GM21786 (cell line): ENCODE results near the gene OASL.

ENCODE experiments used
- ATAC-seq: cut with Tn5 transposase; IDR thresholded peaks from one replicate; pipeline ENCODE4 v1.9.1; 2021; ENCODE audit not compliant: unreplicated experiment

Gene OASL

DNA sequence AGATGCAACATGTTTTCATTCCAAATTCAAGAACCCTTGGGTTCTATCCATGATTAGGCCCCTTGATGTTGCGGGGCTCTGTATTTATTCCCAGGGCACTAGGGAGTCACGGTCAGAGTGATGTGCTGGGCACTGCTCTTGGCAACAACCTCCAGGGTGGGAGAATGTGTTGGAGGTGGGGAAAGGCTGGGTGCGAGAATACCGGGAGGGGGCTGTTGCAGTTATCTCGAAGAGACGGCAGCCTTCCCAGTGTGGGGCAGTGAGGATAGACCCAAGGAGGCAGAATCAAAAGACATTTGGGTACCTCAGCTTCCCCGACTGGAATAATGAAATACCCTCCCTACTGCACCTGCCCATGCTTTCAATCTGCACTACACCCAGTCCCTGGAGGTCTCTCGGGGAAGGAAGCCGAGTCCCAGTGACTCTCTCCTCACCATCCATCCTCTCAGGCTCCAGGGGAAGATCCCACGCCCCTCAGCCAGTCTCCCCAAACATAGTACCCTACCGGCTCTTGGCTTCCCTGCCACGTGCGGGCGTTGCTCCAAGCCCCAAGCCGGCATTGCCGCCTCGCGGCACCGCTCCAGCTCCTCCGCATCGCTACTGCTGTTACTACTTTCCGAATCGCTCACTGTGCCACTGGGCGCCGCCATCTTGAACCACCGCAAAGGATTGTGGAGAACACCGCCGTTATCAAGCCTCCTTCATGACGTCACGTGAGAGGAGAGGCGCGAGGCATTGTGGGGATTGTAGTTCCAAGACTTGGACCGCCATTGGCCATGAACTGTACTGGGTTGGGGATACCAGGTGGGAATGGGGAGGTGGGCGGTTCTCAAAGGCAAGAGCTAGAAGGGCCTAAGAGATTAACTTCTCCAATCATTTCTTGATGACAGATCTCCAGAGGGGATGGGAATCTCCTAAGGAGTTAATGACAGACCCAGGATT is 22.9 kb downstream of the OASL start, which contains the start of gene C12orf43:
C12orf43 (minus strand) TSS at position 663 of the 942 bp plus-strand sequence; CDS start at position 650, 13 bp downstream.
- ATAC-seq, result peak; percentile 97

DNA sequence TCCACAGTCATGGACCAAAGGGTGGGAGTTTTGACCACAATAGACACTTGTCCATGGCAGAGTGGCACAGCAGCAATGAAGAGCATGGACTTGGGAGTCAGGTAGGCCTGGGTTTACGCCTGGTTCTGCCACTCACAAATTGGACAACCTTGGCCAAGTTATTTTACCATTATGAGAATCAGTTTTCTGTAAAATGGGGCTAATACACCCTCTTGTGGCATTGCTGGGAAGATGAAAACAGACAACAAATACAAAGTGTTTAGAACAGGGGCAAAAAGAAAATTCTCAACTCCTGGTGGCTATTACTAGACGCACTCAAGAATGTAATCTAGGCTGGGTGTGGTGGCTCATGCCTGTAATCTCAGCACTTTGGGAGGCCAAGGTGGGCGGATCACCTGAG is 25.3 kb downstream of the OASL start:
- ATAC-seq, result no peak

DNA sequence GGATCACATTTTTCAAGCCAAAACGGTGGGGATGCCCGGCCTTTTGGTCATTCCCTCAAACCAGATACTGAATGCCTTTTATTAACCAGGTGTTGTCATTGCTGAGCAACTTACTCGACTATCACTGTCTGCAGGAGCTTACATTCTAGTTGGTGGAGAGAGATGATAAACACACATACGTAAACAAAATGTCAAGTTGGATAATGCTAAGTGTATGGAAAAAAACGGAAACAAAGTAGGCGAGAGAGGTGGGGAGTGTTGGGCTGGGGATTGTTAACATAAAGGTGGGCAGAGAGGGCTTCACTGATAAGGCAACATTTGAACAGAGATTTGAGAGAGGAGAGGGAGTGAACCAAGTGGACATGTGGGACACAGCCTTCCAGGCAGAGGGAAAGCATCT is 27.2 kb downstream of the OASL start:
- ATAC-seq, result no peak

DNA sequence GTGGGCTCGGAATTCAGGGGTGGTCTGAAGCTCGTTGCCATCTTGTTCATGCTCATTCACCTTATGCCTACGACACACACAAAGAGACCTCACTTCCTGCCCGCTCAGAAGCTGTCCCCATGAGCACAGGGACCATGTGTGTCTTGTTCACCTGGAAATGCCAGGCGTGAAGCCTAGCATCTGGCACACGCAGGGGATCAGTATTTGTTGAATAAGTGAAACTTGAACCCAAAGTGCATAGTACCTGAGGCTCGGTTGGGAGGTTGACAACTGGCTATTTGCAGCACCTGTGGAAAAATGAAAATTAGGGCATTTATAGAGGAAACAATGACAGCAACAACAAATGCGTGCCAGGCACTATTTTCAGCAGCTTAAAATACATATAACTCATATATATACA is 28.2 kb downstream of the OASL start:
- no peak for ATAC-seq

DNA sequence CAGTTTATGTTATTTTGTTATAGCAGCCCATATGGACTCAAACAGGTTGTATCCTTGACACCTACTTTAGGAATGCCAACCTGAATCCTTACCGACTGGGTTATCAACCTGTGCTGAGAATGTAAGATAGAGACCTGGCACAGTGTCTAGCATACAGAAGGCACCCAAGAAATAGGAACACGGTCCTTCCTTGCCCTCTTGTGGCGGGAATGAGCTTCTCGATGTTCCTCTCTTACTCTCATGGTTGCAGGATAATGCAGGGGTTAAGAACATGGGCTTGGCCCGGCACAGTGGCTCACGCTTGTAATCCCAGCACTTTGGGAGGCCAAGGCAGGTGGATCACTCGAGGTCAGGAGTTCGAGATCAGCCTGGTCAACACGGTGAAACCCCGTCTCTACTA is 29.3 kb downstream of the OASL start:
- ATAC-seq, result no peak

DNA sequence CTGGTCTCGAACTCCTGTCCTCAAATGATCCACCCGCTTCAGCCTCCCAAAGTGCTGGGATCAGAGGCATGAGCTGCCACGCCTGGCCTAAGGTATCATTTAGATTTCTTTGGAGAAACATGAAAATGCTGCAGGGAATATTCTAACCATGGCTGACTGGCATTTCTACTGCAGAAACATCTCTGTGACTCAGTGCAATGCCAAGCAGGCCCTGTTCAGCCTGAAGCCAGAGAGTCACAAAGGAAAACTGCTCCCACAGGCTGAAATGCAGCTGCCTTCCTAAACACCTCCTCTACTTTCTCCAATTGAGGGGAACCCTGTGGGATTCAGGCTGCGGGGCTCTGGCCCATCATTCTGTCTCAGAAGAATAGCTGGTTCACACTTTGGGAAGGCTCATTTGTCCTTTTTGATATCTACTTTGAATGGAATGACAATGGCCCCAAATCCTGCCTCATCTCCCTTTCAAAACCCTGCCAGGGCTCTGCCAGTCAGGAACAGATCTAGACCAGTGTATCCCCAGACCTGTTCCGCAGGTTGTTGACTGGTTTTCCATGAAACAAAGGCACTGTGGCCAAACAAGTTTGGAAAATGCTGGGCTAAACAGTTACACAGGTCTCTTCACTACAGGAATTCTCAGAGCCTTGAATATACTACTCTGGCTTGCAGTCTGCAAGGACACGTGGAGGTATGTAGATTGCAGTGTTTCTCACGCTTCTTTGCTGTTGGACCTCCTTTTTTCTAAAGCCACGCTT is 30.5 kb downstream of the OASL start:
- no peak for ATAC-seq

DNA sequence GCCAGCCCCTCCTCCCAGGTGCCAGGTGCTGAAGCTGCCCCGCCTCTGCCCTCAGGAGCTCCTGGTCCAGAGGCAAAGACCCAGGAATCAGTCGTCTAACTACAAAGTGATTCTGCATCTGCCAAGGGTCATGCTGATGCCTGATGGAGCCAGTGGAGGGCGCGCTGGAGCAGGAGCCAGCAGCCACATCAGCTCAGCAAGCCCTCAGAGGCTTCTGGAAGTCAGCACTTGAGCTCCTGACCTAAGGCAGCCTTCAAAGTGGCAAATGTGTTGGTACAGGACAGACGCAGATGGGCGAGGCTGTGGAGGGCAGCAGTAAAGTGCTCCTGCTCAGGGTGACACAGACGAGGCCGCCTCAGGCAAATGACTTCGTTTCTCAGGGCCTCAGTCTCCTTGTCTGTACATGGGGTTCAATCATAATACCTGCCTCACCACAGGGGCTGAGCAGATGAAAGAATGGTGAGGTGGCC is 33.7 kb downstream of the OASL start:
- no peak for ATAC-seq

DNA sequence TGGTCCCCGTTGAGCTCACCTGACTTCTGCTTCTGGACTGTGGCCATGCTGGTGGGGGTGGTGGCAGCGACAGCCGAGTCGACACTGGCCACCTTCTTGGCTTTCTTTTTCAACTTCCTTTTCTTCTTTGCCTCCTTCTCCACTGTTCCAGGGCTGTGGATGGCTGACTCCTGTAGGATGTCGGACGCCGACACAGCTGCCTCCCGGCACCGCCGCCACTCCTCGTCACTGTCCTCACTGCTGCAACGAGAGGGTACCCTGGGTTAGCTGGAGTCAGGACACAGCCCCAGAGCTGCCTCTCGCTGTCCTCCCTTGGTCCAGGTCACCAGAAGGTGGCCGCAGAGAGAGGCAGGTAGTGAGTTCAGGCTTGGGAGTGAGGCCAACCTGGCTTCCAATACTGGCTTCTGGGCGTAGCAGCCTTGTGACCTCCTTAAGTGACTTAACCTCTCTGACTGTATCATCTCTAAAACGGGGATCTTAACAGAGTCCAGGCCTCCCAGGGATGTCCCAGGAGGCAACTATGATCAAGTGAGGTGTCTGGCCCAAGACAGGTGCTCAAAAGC is 34.7 kb downstream of the OASL start:
- no peak for ATAC-seq

DNA sequence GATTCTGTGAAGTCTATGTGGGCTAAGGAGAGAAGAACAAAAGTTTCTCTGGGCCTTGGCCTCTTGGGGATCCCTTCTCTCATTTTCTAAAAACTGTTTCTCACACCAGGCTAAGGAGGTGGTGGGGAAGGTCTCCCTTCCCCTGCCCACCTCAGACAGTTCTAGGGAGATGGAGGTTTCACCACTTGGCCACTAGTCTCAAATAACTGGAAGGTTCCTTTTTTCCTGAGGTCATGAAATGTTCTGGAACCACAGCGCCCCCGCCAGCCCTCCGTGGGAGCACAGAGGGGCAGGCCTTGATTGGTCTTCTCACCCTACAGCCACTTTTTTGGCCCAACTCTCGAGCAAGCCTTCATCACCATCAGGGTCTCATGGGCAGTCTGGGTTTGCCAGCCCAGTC is 35.4 kb downstream of the OASL start:
- no peak for ATAC-seq

DNA sequence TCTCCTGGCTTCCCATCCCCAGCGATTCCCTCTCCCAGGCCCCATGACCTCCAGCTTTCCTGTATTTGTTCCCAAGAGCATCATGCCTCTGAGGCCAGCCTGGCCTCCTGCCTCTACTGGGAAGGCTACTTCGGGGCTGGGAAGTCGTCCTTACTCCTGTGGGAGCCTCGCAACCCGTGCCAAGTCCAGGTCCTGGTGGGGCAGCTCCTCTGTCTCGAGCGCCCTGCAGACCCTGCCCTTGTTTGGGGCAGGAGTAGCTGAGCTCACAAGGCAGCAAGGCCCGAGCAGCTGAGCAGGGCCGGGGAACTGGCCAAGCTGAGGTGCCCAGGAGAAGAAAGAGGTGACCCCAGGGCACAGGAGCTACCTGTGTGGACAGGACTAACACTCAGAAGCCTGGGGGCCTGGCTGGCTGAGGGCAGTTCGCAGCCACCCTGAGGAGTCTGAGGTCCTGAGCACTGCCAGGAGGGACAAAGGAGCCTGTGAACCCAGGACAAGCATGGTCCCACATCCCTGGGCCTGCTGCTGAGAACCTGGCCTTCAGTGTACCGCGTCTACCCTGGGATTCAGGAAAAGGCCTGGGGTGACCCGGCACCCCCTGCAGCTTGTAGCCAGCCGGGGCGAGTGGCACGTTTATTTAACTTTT is 37.1 kb downstream of the OASL start:
- ATAC-seq, result no peak

DNA sequence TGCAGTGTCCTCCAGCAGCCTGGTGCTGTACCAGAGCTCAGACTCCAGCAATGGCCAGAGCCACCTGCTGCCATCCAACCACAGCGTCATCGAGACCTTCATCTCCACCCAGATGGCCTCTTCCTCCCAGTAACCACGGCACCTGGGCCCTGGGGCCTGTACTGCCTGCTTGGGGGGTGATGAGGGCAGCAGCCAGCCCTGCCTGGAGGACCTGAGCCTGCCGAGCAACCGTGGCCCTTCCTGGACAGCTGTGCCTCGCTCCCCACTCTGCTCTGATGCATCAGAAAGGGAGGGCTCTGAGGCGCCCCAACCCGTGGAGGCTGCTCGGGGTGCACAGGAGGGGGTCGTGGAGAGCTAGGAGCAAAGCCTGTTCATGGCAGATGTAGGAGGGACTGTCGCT is 38.0 kb downstream of the OASL start:
- ATAC-seq, result no peak

DNA sequence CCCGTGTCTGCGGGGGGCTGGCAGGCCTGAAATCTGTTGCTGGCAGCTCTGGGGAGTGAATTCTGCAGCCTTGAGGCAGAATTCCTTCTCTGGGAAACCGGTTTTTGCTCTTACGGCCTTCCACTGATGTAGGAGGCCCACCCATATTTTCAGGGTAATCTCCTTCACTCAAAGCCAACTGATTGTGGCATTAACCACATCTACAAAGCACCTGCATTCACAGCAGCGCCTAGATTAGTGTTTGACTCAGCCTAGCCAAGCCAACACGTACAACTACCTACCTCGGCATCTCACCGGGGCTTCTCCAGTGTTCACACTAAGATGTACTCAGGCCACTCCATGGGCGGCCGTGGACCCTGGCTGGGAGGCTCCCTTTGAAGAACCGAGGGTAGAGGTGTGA is 38.5 kb downstream of the OASL start:
- ATAC-seq, result no peak

DNA sequence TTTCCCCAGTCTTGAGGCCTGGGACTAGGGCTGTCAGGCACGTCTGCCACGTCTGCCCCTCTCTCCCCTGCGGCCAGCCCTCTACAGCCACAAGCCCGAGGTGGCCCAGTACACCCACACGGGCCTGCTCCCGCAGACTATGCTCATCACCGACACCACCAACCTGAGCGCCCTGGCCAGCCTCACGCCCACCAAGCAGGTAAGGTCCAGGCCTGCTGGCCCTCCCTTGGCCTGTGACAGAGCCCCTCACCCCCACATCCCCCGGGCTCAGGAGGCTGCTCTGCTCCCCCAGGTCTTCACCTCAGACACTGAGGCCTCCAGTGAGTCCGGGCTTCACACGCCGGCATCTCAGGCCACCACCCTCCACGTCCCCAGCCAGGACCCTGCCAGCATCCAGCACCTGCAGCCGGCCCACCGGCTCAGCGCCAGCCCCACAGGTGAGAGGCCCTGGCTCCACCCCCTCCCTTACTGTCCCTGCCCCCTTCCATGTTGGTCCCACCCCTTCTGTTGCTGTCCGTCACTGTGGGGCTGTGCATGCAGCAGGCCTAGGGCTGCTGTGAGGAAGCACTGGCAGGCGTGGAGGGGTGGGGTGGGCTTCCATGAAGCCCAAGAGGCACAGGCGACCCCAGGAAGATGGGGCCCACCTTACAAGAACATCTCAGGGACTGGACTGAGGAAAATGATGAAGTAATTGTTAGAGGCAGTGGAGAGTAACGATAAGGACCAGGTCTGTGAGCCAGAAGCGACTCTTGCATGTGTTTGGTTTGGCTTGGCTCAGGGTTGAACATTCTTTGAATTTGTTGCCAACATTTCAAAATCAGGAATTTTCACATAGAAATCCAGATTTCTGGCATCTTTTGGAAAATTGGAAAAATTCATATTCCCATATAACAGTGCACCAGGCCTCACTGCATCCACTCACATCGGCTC is 39.6 kb downstream of the OASL start:
- no peak for ATAC-seq

DNA sequence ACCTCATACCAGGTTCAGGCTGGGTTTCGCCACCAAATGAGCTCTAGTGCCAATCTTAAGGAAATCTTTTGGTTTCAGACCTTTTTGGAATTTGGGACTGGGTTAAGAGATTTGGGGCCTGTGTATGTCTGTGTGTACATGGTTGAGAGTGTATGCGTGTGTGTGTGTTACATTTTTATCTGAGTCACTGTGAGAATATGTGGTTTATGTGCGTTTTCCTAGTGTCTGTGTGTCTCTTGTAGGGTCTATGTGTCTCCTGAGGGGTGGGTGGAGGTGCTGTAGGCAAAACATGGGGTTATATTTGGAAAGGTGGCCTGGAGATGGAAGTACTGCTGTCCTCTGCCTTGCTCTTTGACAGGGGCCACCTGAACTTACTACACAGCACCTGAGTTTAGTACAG is 40.6 kb downstream of the OASL start:
- no peak for ATAC-seq

DNA sequence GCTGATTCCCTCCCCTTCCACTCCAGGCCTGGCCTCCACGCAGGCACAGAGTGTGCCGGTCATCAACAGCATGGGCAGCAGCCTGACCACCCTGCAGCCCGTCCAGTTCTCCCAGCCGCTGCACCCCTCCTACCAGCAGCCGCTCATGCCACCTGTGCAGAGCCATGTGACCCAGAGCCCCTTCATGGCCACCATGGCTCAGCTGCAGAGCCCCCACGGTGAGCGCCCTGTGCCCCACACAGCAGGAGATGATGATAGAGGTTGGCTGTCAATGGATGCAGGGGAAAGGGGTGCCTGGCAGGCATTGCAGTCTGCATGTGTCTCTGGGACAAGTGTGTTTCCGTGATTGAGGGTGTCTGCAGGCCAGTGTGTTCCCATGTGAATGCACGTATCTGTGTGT is 41.6 kb downstream of the OASL start:
- ATAC-seq, result no peak

DNA sequence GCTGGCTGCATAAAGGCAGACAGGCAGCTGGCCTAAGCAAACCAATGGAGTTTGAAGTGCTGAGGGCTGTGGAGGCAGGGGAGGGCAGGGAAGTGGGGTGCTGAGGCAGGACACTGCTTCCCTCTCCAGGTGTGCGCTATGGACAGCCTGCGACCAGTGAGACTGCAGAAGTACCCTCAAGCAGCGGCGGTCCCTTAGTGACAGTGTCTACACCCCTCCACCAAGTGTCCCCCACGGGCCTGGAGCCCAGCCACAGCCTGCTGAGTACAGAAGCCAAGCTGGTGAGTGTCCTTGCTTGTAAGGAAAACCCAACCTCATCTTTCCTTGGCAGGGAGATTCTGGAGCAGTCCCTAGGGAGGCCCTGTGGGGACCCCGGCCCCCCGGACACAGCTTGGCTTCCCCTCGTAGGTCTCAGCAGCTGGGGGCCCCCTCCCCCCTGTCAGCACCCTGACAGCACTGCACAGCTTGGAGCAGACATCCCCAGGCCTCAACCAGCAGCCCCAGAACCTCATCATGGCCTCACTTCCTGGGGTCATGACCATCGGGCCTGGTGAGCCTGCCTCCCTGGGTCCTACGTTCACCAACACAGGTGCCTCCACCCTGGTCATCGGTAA is 42.8 kb downstream of the OASL start:
- no peak for ATAC-seq

DNA sequence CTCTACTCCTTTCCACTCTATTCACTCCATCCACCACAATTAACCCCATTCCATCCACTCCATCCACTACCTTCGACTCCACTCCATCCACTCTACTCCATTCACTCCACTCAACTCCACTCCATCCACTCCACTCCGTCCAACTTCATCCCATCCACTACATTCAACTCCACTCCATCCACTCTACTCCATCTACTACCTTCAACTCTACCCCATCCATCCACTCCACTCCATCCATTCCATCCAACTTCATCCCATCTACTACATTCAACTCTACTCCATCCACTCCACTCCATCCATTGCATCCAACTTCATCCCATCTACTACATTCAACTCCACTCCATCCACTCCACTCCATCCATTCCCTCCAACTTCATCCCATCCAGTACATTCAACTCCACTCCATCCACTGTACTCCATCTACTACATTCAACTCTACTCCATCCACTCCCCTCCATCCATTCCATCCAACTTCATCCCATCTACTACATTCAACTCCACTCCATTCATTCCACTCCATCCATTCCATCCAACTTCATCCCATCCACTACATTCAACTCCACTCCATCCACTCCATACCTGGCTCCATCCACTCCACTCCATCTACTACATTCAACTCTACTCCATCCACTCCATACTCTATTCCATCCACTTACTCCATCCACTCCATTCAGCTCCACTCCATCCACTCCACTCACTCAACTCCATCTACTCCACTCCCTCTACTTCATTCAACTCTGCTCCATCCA is 44.3 kb downstream of the OASL start:
- ATAC-seq, result no peak

DNA sequence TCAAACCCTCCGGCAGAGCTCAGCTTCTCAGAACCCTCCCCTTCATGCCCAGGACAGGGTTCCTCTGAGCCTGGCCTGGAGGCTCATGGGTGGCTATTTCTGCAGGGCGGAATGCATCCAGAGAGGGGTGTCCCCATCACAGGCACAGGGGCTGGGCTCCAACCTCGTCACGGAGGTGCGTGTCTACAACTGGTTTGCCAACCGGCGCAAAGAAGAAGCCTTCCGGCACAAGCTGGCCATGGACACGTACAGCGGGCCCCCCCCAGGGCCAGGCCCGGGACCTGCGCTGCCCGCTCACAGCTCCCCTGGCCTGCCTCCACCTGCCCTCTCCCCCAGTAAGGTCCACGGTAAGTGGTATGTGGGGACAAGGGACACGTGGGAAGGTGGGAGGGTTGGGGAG is 45.0 kb downstream of the OASL start:
- ATAC-seq, result no peak

DNA sequence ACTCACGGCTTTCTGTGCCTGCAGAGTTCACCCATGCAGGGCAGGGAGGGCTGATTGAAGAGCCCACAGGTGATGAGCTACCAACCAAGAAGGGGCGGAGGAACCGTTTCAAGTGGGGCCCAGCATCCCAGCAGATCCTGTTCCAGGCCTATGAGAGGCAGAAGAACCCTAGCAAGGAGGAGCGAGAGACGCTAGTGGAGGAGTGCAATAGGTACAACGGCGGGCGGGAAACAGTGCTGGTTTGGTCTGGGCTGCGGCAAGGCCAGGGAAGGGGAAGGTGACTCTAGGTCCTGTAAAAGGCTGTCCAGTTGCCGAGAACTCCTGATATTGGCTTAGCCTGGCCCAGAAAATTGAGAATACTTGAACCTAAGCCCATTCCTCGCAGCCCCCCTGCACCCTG is 45.5 kb downstream of the OASL start:
- no peak for ATAC-seq
